SH-SY5Y (cell line): ENCODE results near the gene VAV3.

Experiments
- GATA2 ChIP-seq: IDR thresholded peaks from 2 replicates; pipeline ENCODE4 v1.6.1; 2011; ENCODE audit warnings: mild to moderate bottlenecking, low read depth, low read length
- GATA3 ChIP-seq: IDR thresholded peaks from 2 replicates; pipeline ENCODE4 v1.6.1; 2011; ENCODE audit warnings: low read depth, mild to moderate bottlenecking, low read length, moderate library complexity

DNA sequence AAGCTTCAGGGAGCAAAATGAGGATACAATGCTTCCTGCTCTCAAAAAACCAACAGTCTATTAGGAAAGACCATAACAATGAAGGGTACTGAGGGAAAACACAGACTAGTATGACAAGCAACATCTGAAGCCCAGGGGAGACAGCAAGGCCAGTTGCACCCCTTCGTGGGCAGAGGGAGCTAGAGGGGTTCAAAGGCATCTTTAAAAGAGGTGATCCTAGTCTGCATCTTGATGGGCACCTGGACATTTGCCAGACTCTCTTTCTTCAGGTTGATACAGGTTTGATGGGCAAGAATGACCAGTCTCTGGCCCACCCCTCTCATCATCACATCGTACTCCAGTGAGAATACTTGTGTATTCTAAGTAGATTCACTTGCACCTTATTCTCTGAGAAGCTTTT is 177.7 kb downstream of the VAV3 start:
- TF ChIP-seq GATA2, result no peak
- no peak for TF ChIP-seq GATA3
